Mucosa of gallbladder (tissue), 1 donor: Measurements from ENCODE around the gene ZNF248. TPM values are rescaled to one million over a fixed set of nuclear protein-coding genes. Genes with fewer than 3 reads are reported as not detected.

Experiments used
- DNase-seq: peaks from one replicate; pipeline ENCODE4 v3.0.0-alpha.2; 2020; ENCODE audit warnings: low spot score
- total RNA-seq: library from RNA; stranded (reverse); gene quantifications from one replicate; pipeline ENCODE4 v1.2.1, GENCODE V29; 2021
- donor health status: DM: no; HTN: no; CAD: no.

ZNF248 gene
- total RNA-seq, 1 donor from 2014 or later, result 13.6 TPM

DNA sequence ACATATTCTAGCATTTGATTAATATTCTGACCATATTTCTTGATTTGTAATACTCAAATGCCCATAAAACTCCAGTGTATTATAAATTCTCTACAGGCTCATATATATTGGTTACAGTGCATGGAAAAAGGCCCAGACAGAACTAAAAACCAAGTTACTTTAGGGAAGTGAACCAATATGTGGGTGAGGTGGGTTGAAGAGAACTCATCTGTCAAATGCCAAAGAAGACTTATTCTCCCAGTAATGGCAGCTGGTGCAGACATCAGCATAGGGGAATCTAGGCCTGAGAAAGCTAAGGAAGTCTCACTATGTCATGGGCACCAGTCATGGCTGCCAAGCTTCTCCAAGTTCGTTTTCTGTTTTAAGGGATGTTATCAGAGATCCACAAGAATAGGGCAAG is 30.6 kb downstream of the ZNF248 start:
- DNase-seq, result no peak

DNA sequence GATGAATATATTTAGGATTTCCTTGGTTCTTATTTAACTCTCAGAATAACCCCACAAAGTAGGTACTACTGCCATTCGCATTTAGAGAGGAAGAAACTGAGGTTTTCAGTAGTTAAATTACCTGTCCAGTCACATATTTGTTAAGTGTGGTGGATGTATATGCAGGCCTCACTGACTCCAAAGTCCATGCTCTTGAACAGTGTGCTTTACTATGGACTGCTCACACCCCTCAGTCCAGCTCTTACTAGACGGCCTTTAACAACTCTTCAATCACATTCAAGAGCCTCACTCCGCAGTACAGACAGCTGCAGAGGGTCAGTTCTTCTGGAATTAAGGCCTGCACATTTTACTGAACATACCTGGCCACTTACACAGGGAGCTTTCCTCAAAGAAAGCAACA is 36.2 kb downstream of the ZNF248 start:
- no peak for DNase-seq

DNA sequence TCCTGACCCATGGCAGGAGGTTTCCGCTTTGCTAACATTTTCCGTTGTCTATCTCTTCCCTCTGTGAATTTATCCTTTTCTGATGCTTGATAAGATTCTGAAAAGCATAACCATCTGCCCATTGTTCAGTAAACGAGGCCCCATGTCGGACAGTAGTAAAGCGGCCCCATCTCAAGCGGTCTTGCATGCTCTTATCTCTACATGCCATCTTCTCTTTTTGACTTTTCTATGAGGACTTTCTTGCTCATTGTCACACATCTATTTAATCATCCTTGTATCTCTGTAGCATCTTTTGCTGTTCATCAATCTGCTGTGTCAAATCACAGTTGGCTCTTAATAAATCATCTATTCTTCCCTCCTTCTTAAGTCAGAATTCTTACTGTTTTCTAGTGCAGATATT is 37.6 kb downstream of the ZNF248 start:
- DNase-seq, result no peak

DNA sequence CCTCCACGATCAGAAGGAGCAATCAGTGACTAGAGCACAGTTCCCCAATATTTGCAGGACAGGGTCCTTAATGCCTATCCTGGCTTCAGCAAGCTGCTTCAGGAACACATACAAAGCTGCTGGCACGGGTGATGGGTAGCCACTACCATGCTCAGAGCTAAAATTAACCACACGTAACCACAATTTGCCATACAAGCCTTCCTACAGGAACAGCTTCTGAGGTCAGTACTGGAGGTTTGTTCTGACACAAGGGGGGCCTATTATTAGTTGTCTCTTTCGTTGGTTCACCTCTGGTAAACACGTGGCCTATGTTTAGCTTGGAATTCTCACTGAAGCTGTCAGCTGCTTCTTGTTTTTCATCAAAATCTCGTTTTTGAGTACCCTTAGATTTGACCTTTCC is 41.1 kb downstream of the ZNF248 start:
- no peak for DNase-seq

DNA sequence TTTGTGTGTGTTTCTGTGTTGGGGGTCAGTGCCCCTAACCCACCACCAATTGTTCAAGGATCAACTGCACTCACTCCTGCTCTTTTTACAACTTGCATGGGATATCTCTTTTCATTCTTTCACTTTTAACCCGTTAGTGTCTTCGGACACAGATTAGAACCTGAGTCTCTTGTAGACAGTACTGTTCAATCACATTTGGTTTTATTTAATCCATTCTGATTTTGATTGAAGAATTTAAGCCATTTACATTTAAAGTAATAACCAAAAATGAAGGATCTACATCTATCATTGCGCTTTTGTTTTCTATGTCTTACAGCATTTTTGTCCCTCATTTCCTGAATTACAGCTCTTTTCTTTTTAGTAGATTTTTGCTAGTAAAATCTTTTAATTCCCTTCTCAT is 43.6 kb downstream of the ZNF248 start:
- no peak for DNase-seq

DNA sequence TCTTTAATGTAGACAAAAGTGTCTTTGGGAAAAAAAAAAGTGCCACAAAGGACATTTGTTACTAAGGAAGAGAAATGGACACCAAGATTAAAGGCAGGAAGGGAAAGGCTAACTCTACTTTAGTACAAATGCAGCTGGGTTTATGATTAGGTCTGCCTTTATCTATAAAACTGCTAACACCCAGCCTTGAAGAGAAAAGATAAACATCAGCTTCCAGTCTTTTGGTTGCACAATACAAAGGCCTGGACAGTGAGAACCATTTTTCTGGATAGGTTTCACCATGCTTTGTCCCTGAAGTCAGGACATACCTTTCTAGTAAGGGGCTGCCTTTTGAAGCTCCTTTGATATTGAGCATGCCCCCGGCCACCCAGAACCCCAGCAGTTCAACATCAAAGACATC is 45.1 kb downstream of the ZNF248 start:
- no peak for DNase-seq

DNA sequence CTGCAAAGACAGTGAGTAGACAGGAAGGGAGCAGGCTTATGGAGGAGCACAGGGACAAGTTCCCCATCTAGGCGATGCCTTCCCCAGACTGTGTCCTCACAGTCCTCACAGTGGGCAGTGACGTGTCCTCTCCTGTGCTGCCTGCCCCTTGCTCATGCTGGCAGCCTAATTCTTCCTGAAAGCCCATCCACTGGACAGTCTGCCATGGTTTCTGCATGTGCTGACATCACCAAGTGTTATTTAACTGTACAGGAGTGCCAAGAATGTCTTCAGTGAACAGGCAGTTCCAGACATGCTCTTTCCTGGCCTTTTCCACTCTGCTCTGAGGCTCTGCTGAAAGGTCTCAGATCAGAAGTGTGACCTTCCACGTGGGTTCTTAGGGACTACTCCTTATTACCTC is 54.1 kb downstream of the ZNF248 start:
- no peak for DNase-seq

DNA sequence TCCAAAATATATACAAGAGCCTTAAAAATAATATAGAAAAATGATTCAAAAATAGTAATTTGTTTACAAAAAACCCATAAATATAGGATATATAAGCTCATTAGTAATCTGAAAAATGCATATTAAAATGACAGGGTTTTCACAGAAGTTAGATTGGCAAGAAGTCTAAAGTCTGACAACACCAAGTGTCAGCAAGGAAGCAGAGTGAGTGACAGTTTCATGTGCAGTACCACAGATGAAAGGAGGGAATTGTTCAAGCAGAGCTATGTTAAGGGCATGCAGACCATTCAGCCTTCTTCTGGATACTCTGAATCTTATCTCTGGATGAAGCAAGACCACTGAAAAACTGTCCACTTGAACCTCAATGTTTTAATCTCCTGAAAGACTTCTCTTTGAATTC is 55.9 kb downstream of the ZNF248 start:
- DNase-seq, result no peak

DNA sequence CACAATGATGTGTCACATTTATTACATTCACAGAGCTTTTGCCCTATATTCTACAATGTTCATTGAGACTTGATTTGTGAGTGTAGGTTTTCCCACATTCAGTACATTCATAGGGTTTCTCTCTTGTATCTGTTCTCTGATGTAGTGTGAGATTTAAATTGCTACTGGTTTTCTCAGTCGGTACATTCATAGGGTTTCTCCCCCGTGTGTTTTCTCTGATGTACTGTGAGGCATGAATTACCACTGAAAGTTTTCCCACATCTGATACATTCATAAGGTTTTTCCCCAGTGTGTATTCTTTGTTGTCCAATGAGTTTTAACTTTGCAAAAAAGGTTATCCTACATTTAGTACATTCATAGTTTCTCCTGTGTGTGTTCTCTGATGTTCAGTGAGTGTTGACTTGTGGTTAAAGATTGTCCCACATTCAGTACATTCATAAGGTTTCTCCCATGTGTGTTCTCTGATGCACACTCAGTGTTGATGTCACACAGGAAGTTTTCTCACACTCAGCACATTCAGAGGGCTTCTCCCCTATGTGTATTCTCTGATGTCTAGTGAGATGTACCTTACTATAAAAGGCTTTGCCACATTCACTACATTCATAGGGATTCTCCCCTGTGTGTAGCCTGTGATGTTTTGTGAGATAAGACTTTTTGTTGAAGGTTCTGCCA is 63.0 kb downstream of the ZNF248 start:
- DNase-seq, result no peak

DNA sequence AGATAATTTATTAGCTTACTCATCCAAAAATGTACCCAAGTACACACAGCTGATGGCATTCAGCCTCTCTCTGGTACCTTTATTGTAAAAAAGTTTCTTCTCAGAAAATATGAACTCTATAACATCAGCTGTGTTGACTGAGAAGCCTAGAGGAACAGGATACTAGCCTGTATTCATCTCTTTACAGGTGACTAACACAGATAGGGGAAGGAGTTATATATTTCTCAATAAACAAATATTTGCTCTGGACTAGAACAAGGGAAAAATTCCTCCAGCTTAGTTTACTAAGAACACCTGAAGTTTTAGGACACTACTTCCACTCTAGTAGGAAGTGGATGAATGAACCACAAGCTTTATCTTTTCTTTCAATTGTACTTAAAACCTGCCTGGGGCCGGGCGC is 67.8 kb downstream of the ZNF248 start:
- no peak for DNase-seq

DNA sequence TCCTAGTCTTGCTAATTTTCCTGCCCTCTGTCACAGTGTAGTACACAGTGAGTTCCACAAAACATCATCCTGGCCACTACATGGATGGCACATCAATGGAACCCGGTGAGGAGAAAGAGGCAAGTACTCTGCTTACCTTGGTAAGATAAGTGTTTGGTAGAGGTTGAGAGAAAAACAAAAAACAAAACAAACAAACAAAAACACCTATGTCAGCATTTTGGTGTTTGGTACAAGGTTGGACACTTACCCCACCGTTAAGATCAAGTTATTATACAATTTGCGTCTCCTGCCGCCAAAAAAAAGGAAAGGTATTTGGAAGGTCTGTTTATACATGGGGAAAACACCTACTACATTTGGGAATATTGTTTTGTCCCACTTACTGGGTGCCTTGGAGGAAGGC is 72.7 kb downstream of the ZNF248 start:
- no peak for DNase-seq

DNA sequence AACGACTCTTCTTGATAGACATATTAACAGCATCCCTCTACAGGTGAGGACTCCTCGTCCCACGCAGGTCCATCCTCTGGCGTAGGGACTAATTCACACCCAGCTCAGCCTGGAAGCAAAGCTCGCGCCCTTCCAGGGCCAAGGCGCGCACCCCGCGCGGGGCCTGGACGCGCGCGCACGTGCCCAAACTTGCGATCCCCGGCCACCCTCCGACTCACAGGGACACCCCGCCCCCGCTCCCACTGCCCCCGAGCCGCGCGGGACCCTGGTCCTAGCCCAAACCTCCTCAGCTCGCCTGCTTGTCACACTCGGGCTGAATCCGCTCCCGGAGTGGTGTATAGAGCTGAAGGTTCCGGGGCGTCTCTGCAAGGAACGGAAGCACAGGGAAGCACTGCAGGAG is 76.9 kb downstream of the ZNF248 start:
- DNase-seq, result no peak

DNA sequence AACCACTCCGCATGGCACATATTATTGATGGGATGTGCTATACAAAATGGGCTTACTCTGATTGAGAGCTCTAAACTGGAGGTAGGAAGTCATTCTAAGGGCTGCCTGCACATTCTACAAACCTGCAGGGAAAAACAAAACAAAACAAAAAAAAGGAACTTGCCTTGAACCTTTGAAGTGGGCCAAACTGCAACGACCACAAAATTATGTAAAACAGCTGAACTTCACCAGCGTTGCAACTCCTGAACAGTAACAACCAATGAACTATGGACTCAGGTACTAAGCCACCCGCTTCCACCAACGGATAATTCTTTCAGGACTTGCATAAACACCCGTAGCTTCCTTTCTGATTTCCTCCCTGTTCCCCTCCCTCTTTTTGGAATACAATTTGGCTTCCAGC is 80.4 kb downstream of the ZNF248 start:
- DNase-seq, result no peak

DNA sequence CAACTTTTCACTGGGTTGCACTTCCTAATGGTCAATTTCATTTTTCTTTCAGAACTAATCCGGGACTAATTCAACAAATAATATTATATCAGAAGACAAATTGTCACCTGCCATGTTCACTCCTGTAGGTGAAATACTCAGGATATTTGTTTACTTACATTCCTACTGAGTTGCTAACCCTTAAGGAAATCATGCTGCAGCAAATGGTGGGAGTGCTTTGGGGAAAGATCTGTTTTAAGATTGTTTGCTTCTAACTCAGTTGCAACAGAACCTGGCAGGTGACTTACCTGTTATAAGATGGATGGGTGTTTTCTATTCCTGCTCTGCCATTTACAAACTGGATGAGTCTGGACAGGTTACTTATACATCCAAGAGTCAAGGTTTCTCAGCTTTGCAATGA is 81.8 kb downstream of the ZNF248 start:
- DNase-seq, result no peak

DNA sequence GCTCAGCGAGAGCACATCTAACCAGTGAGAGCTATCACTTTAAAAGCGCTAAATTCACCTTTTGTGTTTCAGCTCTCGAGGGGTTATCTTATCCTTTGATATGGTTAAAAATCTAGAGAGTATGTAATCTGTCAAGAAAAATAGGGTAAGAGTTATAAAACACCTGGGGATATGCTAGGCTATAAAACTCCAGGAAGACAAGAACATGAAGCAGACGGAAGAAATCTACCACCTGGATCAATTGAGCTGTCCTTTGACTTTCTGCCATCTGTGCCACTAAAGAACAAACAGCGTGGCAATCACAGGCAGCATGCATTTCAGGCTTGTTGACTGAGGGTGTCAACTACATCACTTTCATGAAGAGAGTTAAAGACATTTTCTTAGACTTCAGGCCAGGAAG is 83.1 kb downstream of the ZNF248 start:
- no peak for DNase-seq

DNA sequence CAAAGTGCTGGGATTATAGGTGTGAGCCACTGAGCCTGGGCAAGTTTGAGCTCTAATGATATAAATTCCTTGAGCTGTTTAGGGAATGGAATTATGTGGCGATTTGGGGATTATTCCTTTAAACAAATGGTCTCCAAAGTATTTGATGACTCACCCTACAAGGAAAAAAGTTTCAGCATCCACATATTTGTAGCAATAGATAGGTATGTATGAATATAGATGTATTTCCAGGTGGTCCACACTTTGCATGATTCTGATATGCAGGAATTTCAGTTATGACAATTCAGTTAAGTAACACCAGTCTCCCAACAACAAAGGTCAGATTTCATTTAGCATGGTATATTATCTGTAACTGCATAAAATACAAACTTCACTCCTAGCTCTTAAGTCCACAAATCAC is 92.2 kb downstream of the ZNF248 start:
- DNase-seq, result no peak

DNA sequence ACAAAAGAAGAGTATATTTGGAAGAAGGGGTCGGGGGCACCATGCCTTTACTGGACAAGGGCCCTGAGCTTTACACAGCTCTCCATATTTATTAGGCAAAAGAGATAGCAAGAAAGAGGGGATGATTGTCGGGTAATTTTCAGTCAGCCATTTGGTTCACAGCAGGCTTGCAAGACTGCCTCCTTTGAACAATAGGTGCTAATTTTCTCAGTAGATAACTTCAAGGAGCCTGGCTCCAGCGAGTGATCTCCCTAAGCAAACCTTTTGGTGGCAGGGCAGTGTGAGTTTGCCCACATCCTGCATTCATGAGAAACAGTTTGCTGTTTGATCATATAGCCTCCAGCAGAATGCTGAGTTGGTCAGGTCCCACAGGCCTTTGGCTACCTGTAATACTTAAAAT is 94.3 kb downstream of the ZNF248 start:
- DNase-seq, result no peak

DNA sequence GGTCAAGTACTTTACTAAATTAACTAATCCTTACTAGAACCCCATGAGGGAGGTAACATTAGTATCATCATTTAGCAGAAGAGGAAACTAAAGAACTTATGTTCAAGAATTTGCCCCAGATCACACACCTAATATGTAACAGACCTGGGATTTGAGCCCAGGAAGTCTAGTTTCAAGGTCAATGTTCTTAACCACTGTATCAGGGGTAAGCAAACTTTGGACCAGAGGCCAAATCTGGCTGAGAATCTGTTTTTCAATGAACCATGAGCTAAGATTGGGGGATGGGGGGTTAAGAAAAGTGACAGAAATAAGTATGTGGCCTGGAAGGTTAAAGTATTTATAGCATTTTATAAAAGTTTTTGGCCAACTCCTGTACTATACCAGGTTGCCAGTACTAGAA is 95.1 kb downstream of the ZNF248 start:
- no peak for DNase-seq

DNA sequence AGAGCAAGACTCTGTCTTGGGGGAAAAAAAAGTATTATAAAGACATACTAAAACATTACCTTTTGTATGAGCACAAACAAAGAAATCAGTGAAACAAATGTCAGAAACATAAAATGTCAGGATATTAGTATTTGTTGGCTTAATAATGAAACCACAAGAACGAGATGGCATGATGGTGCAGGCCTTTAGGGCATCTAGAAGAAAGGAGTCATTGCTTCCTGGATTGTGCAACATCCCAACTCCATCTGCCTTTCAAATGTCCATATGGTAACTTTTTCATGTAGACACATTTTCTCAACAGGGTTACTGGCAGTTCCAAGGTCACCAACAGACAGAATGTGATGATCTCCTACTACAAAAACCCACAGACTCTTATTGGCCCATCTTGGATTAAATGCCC is 96.6 kb downstream of the ZNF248 start:
- no peak for DNase-seq

DNA sequence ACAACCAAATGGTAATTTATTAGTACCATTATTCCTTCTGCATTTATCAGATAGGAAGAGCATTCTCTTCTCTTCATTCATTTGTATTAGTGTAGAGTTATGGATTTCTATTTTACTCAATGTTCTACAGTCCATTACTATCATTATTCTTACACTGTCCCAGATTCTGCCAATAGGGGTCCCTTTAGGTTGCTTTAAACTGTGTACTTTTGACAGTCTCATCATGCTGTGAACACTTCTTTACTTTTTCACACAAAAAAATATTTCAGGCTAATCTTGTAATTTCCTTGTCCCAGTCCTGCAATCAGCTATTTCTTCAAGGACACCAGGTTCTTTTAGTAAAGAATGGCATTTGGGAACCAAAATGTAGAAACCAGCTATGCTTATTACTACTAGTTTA is 99.3 kb downstream of the ZNF248 start:
- no peak for DNase-seq

DNA sequence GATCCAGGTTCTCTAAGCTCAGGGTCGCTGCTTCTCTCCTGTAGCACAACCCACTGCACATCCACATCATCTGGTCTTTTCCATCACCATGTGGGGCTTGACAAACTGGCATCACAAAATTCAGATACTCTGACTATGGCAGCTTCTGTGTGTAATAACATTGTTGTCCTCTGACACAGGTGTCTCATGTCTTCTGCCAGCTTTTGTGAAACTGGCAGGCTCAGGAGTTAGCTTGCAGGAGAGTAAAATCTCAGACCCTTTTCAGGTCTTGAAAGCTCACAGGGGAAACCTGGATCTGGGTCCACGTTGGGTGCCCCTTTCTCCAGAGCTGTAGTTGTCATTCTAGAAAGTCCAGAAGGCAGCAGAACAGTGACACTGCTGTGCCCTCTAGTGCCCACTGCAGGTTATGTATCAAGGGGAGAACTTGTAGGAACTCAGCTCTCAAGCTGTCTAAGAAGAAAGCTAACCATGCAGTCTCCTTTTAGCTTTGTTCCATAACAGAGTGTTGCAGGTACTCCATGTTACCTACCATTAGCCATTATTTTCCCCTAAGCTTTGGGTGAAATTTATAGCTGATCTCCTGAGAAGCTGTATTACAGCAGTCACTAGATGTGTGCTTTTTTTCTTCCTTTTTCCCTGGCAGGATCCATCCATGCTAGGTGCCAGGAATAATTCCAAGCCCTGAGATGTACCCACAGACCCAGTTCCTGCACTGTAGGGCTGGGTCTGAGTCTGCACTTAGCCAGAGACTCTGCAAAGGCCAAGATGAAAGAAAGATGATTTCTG is 102.7 kb downstream of the ZNF248 start:
- DNase-seq, result no peak

DNA sequence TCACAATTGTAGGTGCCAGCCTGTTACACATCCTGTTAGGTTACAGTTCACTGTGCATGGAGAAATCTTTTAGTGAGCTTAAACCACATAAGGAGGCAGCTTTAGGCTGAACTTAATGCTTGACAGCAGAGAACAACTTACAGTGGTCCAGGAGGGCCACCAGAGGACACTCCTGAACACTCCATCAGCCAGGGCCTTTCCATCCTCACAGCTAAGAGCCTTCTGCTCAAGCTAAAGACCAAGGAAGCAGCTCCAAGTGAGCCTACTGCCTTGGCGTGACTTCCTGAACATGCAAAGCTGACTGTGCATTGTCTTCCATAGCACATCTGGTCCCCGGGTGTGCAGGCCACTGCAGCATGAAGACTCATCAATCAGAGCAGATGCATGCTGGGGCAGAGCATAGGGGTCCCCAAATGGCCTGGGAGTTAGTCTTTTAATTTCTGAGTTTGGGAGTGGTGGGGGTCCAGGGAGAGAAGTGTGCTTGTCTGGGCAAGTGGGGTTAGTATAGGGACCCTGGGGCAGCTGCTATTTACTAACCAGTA is 105.0 kb downstream of the ZNF248 start:
- no peak for DNase-seq

DNA sequence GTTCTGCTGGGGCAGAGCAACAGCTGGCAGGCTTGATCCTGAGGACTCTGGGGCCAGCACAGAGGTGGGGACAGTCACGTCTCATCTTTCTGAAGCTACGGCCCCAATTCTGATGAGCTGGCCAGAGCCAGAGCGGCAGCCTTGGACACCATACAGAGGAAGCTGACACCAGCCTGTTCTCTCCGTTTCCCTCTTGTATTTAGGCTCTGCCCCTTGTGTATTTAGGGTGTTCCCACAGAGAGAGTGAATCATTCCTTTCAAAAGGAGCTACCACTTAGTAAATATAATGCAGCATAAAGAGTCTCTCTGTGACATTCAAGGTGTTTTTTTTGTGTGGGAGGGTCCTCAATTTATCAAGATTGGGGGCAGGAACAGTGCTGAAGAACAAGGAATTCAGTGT is 109.2 kb downstream of the ZNF248 start:
- no peak for DNase-seq

DNA sequence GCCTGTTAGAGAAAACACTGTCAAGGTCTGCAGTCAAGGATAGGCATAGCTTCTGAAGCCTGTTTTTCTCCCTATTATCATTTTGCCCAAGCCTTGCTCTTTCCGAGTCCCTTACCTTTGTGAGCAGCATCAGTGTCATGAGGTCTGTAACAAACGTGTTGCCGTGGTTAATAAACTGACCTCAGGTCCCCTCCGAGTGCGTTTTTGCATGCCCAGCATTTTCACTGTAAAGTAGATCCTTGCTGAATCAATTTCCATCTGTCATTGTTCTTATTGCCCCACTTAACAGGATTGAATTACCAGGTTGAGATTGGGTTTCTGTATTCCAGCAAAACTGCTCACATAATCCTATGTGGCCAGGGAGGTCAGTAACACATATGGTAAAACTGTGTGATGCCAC is 110.3 kb downstream of the ZNF248 start:
- DNase-seq, result no peak
